Fibroblast of gingiva (primary cell): Measurements from ENCODE around the gene THEM5.

Source experiments
- DNase-seq: peaks from one replicate; pipeline ENCODE4 v3.0.0-alpha.2; 2011; ENCODE audit warnings: low read depth

THEM5 gene

DNA sequence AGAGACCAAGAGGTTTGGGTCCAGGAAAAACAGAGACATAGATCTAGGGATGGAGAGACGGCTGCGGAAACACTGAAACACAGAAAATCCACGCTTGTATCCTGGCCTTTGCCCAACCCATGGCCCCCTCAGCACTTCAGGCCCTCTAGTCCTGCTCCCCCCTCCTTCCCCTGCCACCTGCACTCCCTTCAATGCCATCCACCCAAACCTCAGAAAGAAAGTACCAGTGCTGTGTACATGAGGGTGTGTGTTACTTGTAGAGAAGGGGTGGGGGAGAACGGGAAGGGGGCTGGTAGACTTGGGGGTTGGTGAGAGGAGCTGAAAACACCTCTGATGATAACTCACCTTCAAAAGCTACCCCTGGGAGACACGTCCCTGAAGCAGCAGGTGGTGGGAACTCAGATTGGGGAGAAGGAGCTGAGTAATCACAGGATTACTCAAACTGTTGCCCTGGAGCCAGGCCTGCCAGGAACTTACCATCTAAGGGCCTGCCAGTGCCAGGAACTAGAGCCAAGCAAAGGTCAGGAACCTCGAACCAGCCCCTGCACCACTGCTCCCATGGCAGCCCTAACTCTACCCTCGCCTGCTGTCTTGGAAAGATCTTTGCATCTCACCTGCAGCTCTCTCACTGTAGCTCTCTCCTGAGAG is 33.4 kb downstream of the THEM5 start:
- DNase-seq: no peak

DNA sequence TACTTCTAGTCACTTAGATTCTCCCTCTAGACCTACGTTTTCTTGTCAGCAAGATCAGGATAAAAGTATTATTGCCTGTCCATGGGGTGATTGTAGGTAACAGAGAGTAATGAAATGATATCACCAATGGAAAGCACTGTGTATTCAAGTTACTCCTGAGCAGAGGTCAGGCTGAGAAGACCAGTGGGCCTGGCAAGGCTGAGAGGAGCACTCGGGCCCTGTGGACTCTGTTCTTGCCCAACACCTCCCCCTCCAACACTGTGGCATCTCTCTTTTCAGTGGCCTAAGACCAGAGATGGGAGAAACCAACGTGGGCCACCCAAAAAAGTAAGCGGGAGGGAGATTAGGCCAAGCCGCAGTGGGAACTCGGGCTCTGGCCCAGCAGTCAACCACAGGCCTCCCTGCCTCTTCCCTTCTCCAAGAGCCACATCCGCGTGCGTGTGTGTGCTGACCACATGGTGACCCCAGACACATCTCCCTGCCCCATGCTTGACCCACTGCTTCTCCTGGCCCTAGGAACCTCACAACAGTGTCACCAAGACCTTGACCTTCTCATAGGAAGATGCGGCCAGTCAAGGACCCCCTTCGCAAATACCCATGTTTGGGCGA is 34.2 kb downstream of the THEM5 start:
- no peak for DNase-seq

DNA sequence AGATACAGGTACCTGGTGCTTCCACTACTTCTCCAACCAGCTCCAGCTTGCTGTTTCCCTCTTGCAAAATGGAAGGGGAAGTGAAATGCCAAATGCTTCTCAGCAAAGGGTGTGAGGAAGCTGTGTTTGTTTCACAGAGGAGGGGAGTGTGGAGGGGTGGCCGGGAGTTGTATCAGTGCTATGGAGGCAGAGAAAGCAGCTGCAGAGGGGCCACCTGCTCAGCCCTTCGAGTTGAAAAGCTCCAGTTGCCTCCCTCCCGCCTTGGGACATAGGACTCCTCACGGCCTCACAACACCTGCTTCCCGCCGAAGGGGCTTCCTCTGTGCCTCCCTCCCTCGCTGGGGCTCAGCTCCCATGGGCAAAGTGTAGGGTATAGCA is 36.2 kb downstream of the THEM5 start:
- DNase-seq: no peak

DNA sequence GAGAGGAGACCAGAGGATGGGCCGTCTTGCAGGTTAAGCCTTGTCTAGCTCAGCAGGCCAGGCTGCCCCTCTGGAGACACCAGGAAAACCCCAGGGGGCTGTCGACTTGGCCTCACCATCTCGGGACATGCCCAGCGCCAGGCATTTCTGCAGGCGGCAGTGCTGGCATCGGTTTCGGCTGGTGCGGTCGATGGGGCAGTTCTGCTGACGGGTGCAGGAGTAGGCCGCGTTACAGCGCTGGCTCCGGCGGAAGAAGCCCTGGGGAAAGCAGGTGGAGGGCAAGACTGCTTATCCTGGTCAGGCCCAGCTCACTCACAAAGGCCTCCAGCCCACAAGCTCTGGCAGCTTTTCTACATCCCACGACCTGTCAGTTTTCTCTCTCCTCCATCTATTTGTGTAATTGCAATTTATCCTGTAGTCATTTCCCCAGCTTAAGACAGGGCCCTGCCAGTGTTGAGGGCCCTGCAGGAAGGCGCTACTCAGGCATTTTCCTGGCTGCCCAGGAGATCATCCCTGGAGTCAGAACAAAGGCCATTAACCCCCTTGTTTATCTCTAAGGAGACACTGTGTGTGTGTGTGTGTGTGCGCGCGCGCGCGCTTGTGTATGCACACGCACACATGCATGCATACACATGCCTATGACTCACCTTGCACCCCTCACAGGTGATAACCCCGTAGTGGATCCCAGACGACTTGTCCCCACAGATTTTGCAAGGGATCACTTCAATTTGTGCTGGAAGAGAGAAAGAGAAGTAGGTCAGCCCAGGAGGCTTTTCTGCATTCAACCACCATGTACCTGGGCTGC is 36.8 kb downstream of the THEM5 start:
- no peak for DNase-seq

DNA sequence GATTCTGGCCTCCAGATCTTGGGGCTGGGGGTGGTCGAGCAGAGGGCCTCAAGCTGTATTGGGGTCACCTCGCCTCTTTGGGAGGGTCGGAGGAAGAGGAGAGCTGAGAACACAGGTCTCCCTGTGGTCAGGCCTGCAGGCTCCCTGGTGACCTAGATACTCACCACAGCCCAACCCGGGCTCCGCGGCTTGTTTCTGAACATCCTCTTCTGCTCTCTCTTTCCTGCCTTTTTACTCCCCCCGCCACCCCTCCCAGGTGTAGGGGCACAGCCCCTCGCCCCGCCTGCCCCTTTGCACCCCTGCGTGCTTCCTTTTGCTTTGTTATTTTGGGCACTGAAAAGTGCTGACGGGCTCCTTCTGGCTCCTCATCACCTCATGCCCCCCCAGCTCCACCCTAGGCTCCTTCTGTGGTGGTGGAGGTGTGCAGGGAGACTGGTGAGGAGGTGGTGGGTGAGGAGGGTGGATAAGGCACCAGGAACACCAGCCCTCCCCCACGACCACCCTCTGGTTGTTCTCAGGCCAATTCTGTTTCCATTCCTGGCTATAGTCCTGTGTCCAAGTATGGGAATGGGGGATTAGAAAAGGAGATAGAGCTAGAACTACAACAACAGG is 37.7 kb downstream of the THEM5 start:
- DNase-seq: no peak

DNA sequence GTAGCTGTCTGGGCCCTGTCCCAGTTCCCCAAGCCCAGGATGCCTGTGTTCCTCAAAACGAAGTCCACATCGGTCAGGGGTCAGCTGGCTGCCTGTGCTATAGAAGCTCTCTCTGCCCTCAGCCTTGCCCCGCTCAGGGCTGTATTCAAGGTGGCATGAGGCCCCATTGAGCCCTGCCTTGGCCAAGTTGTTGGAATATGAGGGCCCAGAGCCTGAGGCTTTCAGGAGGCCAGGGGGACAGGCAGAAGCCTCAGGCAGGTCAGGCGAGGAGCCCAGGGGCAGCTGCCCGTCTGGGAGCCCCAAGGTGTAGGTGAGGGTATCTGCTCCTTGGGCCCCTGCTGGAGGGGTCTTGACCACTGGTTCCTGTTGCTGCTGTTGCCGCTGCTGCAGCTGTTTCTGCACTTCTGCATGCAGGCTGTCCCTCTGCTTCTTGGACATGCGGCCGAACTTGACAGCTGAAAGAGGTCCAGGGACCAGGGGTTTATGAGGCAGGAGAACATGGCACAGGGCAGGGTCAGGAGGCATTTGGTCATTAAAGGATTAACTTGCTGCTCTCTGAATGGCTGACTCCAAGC is 38.5 kb downstream of the THEM5 start:
- no peak for DNase-seq

DNA sequence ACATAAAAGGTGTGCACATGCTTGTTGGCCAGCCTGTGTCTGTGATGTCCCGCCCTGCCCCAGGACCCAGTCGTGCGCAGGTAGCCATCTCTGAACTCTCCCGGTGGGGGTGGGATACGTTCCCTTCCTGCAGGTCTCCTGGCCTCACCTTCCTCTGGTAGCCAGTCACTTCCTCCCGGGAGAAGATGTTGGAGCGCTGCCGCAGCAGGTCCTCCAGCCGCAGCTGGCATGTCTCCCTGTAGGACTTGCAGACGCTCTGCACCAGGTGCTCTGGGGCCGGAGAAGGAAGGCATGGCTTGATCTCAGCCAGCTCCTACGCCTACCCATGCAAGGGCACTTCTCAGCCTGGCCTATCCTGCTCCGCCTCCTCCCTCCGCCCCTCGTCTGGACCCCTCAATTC is 39.1 kb downstream of the THEM5 start:
- no peak for DNase-seq

DNA sequence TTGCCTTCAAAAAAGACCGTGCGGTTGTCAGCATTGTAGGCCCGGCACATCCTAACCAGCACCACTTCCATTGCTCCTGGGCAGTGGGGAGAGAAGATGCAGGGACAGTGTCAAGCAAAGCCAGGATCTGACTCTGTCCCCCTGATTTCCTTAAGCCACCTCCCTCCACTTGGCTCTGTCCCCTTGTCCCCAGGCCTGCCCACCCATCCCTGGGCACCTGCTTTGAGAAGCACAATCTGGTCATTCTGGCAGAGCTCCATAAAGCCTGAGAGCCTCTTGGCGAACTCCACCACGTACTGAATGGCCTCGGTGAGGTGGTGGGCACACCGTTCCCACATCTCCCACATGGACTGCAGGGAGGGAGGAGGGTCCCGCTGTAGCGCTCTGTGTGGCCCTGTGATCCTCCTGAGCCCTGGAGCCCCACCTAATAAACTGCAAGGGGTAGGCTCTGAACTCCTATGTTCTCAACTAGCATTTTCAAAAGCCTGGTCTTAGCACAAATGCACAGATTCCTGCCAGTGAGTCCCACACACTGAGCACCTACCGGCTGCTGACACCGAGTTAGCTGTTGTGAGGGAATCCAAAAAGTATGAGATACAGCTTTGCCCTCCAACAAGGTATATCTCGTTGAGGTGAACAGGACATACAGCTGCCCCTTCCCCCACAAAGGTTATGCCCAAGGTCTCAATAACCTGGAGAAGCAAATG is 40.1 kb downstream of the THEM5 start:
- no peak for DNase-seq

DNA sequence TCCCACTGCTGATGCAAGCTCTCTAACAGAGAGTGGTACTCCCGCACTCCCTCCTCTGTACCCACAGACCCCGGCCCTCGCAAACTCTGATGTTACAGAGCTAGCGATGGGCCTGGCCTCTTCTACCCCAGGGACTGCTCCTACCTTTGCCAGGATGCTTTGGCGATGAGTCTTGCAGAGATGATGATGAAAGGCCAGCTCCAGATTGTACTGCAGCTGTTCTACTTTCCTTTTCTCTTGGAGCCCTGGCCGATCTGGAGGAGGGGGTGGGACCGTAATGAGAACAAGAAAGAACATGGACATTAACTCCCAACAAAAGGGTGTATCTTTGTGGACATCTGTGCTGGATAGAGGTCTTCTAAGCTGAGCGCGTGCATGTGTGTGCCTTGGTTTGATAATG is 42.3 kb downstream of the THEM5 start:
- no peak for DNase-seq

DNA sequence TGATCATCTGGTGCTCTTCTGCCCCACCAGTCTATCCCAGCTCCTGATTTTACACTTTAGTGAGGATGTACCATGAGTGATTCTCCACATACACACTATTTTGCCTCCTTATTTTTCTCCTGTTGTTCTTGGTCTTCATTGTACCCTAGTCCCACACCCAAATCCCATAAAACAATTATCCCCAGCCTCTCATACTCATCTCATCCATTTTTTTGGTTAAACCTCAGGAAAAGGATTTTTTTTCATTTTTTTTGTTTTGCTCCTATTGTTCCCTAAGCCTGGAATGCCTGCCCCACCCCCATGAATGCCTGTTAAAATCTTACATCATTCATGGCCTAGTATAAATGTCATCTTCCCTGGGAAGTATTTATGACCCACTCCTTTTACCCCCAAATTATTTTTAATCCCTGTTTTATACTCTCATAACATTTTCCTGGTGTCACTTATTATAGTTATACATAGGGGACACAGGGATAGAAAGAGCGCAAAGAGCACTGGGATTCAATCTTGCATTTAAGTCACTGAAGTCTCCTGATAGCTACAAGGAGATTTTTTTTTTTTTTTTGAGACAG is 43.4 kb downstream of the THEM5 start:
- no peak for DNase-seq

DNA sequence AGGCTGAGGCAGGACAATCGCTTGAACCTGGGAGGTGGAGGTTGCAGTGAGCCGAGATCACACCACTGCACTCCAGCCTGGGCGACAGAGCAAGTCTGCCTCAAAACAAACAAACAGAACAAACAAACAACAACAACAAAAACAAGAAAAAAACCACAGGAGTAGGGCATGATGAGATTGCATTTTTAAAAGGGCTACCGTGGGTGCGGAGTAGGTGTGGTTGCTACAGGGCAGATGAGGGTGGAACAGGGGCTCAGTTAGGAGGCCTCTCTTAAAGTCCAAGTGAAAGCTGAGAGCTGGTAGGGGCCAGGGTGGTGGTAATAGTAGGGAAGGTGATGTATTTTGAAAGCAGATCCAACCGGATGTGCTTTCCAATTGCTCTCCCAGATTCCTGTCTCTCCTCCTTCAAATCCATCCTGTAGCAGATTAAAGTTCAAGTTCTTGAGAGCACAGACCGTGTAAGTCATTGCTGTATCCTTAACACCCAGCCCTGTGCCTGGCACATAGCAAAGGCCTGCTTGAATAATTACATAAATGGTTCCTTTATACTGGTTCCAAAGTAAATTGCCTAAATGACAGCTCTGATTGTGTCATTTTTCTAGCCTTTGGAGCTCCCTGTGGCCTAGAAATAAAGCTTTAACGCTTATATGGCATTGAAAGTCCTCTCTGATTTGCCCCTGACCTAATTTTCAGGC is 44.1 kb downstream of the THEM5 start:
- DNase-seq: no peak

DNA sequence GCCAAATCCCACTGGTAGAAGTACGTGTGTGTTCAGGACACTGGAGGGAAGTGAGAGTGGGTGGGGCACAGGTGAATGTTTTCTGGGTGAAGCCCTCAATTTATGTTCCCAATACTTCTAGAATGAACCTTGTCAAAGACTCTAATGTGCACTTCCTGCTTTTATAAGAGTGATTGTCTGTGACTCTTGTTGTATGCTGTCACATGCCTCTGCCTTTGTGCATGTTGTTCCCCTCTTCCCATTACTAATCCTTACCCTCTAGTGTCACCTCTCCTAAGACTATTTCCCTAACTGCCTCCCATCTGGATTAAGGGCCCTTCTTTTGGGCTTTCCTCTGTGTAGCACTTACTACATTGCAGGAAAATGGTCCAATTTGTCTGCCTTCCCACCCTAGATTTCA is 45.7 kb downstream of the THEM5 start:
- no peak for DNase-seq

DNA sequence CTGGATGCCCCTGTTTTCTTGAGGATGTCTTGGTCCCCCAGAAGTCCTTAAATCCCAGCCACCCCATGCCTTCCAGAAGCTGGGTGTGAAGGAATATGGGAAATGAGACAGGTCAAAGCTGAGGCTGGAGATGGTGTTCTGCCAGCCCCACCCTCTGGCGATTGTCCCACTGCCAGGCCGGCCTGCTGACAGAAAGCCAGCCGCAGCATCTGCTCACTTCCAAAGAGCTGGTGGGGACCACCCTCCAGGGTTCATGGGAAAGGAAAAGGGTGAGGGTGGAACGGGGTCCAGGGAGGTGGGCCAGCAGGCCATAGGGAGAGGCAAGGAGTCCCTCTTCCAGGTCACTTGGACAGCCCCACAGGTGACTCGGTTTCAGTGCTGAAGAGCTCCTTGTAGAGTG is 46.4 kb downstream of the THEM5 start:
- no peak for DNase-seq

DNA sequence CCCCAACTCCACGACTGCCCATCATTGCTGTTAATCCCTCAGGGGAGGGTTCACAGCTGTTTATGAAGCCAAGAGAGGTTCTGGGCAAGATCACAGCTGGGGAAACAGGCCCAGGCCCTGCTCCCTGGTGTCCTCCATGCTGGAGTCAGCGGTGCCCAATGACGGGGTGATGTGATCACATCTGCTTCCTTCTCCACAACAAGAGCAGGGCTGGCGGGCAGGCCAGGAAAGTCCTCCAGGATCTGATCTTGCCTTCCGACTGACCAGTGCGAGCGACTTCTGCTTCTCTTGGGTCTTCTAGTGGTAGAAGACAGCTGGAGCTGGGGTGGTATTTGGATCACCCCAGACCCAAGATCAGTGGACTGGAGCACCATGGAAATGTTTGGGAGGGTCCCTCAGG is 47.3 kb downstream of the THEM5 start:
- no peak for DNase-seq

DNA sequence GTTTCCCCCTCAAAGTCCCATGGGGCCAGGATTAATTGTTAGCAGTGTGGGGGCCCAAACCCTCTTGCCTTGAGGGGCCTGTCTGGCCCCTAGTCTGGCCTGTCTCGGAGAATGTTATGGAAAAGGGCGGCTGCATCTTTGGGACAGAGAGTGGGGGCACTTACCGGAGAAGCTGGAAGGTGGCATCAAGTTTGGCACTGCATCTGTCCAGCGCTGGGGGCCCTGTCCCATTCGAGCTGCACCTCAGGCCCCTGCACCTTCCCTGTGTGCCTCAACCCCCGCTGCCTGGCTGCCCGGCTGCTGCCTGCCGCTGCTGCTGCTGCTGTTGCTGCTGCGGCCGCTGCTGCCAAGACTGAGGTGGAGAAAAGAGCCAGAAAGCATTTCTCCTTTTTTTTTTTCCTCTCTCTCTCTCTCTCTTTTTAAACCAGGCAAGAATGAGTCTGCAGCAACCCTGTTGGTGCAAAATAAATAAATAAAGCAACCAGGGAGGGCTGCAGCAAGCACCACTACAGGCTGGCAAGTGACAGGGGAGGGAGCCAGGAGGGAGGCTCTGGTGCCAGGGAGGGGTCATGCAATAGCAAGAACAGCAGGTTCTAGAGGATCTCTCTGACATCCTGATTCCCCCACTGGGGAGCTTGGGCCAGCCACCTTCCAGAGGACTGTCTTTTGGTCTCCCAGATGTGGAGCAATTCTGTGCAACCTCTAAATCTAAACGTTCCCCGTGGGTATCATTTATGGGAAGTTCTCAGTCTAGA is 48.3 kb downstream of the THEM5 start, which contains the start of gene LINGO4:
TSS of gene LINGO4 (minus strand) at position 354 of the 755 bp plus-strand sequence. CDS start 2,715 bp downstream, outside the sequence.
- DNase-seq: no peak

DNA sequence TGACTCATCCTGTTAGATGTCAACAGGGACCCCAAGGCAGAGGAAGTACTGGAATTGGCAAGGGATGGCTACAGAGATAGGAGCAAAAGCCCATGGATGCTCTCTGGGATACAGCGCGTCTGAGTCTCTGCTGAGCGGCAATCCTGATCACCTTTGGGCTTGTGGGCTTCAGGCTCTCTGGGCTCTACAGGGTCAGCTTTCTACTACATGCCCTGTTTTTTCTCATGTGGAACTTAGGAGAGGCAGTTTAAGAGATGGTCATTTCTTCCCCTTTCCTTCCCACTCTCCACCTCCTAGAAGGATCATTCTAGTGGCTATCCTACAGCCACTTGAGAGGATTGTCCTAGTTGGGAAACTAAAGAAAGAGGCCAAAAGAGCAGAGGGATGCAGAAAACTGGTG is 49.6 kb downstream of the THEM5 start:
- DNase-seq: no peak

DNA sequence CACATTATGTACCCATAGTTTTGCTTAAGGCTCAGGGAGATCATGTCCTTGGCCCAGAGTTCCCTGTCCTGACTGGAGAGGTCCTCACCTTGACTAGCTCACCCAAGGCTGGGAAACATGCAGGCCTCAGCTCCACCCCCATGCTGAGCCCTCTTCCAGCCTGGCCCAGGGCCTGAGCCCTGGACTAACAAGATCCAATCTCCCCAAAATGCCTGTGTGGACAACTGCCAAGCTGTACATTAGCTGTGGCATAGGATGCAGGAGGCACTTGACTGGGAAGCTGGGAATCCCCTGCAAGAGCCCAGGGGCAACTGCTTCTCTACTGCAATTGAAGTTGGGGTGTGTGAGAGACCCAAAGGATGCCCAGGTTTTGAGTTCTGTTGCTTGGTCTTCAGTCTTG is 50.3 kb downstream of the THEM5 start:
- DNase-seq: no peak

DNA sequence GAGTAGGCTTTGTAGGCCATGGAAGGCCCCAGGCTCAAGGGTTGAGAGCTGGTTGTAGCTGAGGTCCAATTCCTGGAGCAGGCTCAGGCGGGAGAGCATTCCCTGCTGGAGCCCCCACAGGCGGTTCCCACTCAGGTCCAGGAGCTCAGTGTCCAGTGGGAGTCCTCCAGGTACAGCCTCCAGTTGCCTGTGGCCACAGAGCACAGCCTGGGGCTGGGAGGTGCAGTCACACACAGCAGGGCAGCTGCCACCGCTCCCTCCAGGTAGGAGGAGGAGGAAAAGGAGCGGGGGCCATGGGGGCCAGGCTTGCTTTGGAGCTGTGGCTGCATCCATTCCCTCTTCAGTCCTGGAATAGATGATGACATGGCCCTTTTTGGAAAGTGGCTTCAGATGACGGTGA is 51.1 kb downstream of the THEM5 start:
- DNase-seq: no peak

DNA sequence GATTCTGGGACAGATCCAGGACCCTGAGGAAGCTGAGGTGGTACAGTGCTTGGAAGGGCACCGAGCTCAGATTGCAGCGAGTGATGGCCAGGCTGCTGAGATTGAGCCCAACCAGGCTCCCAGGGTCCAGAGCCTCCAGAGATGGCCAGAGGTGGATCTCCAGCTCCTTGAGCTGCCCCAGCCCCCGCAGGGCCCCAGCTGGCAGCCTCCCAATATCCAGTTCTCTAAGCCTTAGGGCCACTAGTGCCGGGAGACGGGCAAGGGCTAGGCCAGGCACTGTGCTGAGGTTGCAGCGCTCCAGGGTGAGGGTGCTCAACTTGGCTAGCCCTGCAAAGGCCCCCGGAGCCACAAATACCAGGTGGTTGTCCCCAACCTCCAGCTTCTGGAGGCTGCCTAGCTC is 51.7 kb downstream of the THEM5 start:
- no peak for DNase-seq

DNA sequence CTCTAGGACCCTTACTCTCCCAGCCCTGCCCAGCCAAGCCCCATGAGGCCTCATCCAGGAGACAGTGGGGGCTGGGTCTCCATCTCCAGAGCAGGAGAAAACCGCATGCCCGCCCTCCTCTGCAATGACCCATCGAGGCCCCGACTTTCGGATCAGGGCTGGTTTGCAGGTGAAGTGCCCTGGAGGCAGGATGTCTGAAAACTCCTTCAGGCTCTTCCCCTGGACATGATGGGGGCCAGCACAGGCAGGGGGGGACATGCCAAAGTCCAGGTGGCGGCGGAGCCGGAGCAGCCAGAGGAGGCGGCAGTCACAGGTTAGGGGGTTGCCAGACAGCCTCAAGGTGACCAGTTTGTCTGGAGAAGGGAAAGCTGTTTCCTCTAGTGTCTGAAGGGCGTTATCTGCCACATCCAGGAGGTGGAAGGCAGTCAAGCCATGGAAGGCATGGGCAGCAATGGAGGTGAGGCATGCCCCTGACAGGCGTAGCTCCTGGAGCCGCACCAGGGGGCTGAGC is 52.1 kb downstream of the THEM5 start:
- DNase-seq: no peak
